Measurements from ENCODE around the gene SYCP3. TPM values are rescaled to one million over a fixed set of nuclear protein-coding genes. Genes with fewer than 3 reads are reported as not detected.

The SYCP3 gene
- polyA plus RNA-seq (2011; rRNA removed), result 0.10 TPM in 1 of 2 replicates, not detected in the other
- polyA minus RNA-seq (2011; rRNA and poly(A)+ RNA removed), result not detected in 2 replicates

- CTCF ChIA-PET, result no interaction called here
Measured at GRCh38 chr12:101738920-101739665, at the start of gene SYCP3. SYCP3 (minus strand) TSS chr12:101739462; CDS start chr12:101737935, 1,527 bp downstream.

GRCh38 chr12:101785671-101786070 is 46.4 kb upstream of the SYCP3 start:
- no peak overlapping the region for H3K4me3 ChIP-seq (ENCODE audit: low read depth, low read length)
- no peak for DNase-seq (ENCODE audit: low read depth)
- no peak for TF ChIP-seq CTCF (IDR thresholded peaks at IDR 0.05; ENCODE audit: insufficient read depth, low read depth, low read length)
- H3K36me3 ChIP-seq (ENCODE audit: control insufficient read depth, insufficient read depth, low read length), result peaks cover 2% of the 10 kb centered on the region
- H3K27me3 ChIP-seq (ENCODE audit: control insufficient read depth, insufficient read depth, low read length), result no peaks in the 10 kb centered on the region
- CTCF ChIA-PET, result interaction anchor here (2.3 kb wide), 1 partner anchor 54 kb away, joined by 9 read pairs; no protein-coding TSS in a partner anchor
- POLR2A ChIA-PET, result no interaction called here

More at GRCh38 chr12:101738920-101739665, at the start of gene SYCP3:
- Histone ChIP-seq H3K36me3 (ENCODE audit: control insufficient read depth, insufficient read depth, low read length) (peaks cover 7% of the 10 kb centered on the region), H3K27me3 (ENCODE audit: control insufficient read depth, insufficient read depth, low read length) (no peaks in the 10 kb centered on the region), H3K4me3 (ENCODE audit: low read depth, low read length) (no peak within 1 kb of the TSS)
- no peak for TF ChIP-seq CTCF (IDR thresholded peaks at IDR 0.05; ENCODE audit: insufficient read depth, low read depth, low read length)
- POLR2A ChIA-PET, result no interaction called here
- no peak for DNase-seq (ENCODE audit: low read depth)

- no peaks in the 10 kb centered on the region for H3K27me3 ChIP-seq (ENCODE audit: control insufficient read depth, insufficient read depth, low read length)
- ChIA-PET CTCF (interaction anchor here (1.0 to 1.5 kb wide), 2 partner anchors 11 to 46 kb away, joined by 3 to 9 read pairs; partner anchors contain the start of gene GNPTAB), POLR2A (no interaction called here)
- no peak overlapping the region for H3K4me3 ChIP-seq (ENCODE audit: low read depth, low read length)
- DNase-seq (ENCODE audit: low read depth), result no peak
- TF ChIP-seq CTCF (IDR thresholded peaks at IDR 0.05; ENCODE audit: insufficient read depth, low read depth, low read length), result no peak
- peaks cover 2% of the 10 kb centered on the region for H3K36me3 ChIP-seq (ENCODE audit: control insufficient read depth, insufficient read depth, low read length)
Measured at GRCh38 chr12:101784376-101784775, 45.1 kb upstream of the SYCP3 start.

GRCh38 chr12:101783838-101784237 is 44.6 kb upstream of the SYCP3 start:
- CTCF ChIA-PET, result interaction anchor here (1.0 to 1.5 kb wide), 3 partner anchors 10 to 56 kb away, joined by 3 to 9 read pairs (median 5); partner anchors contain the start of gene GNPTAB
- no peak for TF ChIP-seq CTCF (IDR thresholded peaks at IDR 0.05; ENCODE audit: insufficient read depth, low read depth, low read length)
- Histone ChIP-seq H3K4me3 (ENCODE audit: low read depth, low read length) (no peak overlapping the region), H3K36me3 (ENCODE audit: control insufficient read depth, insufficient read depth, low read length) (no peaks in the 10 kb centered on the region), H3K27me3 (ENCODE audit: control insufficient read depth, insufficient read depth, low read length) (no peaks in the 10 kb centered on the region)
- POLR2A ChIA-PET, result no interaction called here
- no peak for DNase-seq (ENCODE audit: low read depth)

- no peak for TF ChIP-seq CTCF (IDR thresholded peaks at IDR 0.05; ENCODE audit: insufficient read depth, low read depth, low read length)
- Histone ChIP-seq H3K36me3 (ENCODE audit: control insufficient read depth, insufficient read depth, low read length) (no peaks in the 10 kb centered on the region), H3K4me3 (ENCODE audit: low read depth, low read length) (no peak overlapping the region), H3K27me3 (ENCODE audit: control insufficient read depth, insufficient read depth, low read length) (no peaks in the 10 kb centered on the region)
- POLR2A ChIA-PET, result no interaction called here
- DNase-seq (ENCODE audit: low read depth), result no peak
- CTCF ChIA-PET, result interaction anchor here (1.1 kb wide), 1 partner anchor 57 kb away, joined by 5 read pairs; no protein-coding TSS in a partner anchor
Measured at GRCh38 chr12:101783150-101783549, 43.9 kb upstream of the SYCP3 start.

All from BJ (cell line).